ENCODE data around the gene ENPP7.

GRCh38 chr17:79742951-79743476 lies 12.3 kb downstream of the ENPP7 start:
- TF ChIP-seq SIN3A (IDR thresholded peaks at IDR 0.05; ENCODE audit: low read depth) (no peak), CTCF (IDR thresholded peaks at IDR 0.05 in 2 of 3, conservative IDR thresholded peaks at IDR 0.05 in 1 of 3; ENCODE audit: borderline replicate concordance in 1 of 3, insufficient read depth in 1 of 3, low read depth in 2 of 3, low read length in 2 of 3) (no peak), MAX (IDR thresholded peaks at IDR 0.05) (no peak), CEBPB (IDR thresholded peaks at IDR 0.05; ENCODE audit: low read depth) (no peak), ATF3 (IDR thresholded peaks at IDR 0.05) (no peak), EZH2 (IDR thresholded peaks at IDR 0.05) (no peak), POLR2A (IDR thresholded peaks at IDR 0.05; ENCODE audit: borderline replicate concordance, extremely low read depth, insufficient read depth, insufficient read length) (no peak), POLR2AphosphoS5 (IDR thresholded peaks at IDR 0.05; ENCODE audit: low read depth, low read length) (no peak), FOSL1 (IDR thresholded peaks at IDR 0.05; ENCODE audit: low read depth) (no peak), REST (IDR thresholded peaks at IDR 0.05; ENCODE audit: low read depth) (no peak)
